AG04450 (cell line): ENCODE results near the gene TH. TPM values are rescaled to one million over a fixed set of nuclear protein-coding genes. Genes with fewer than 3 reads are reported as not detected.

Experiments used
- CTCF ChIA-PET: fragments of 300-600, 350-600 bp; formaldehyde crosslinking; extraction: SDS; loops from one replicate; lab custom pipeline; 2022; ENCODE audit warnings: antibody characterized with exemption, inconsistent platforms; lab: Charles Lee
- POLR2A ChIA-PET: fragments of 350-600 bp; formaldehyde crosslinking; extraction: SDS; loops from one replicate; lab custom pipeline; 2021; ENCODE audit warnings: antibody characterized with exemption, inconsistent platforms; lab: Yijun Ruan, JAX
- DNase-seq: peaks from one replicate; pipeline ENCODE4 v3.0.0-alpha.2; 2011; ENCODE audit warnings: low read depth, low spot score
- H3K27ac ChIP-seq: one replicate; pipeline ENCODE4 v1.5.1; 2012; ENCODE audit warnings: low read depth, low read length, control low read depth
- H3K27me3 ChIP-seq: one replicate; pipeline ENCODE4 v1.6.0; 2012; ENCODE audit warnings: low read length; ENCODE audit not compliant: control insufficient read depth, insufficient read depth
- H3K4me3 ChIP-seq: 2 replicates; pipeline ENCODE4 v1.5.1; 2011; ENCODE audit warnings: mild to moderate bottlenecking, low read depth, low read length, control low read depth
- H3K9me3 ChIP-seq: 2 replicates; pipeline ENCODE4 v1.5.1; 2012; ENCODE audit warnings: low read length; ENCODE audit not compliant: control insufficient read depth, insufficient read depth
- CTCF ChIP-seq: IDR thresholded peaks from 2 replicates; pipeline ENCODE4 v1.5.1; 2011; ENCODE audit warnings: low read depth, low read length, control low read depth, inconsistent platforms
- polyA plus RNA-seq: library from polyadenylated mRNA; depleted of rRNA; stranded (reverse); fragments of >200 nt; gene quantifications from 2 replicates; pipeline ENCODE4 v1.2.3, GENCODE V29; 2011

The TH gene
- polyA plus RNA-seq, 1 experiment, result not detected

GRCh38 chr11:2202071-2202899 is 30.7 kb upstream of the TH start:
- H3K9me3 ChIP-seq, result peaks cover 2% of the 10 kb centered on the region; the same call in 1 of the 2 replicates
- CTCF ChIA-PET, result no interaction called here
- H3K27ac ChIP-seq, result no peak overlapping the region
- no peak for DNase-seq
- no peak for TF ChIP-seq CTCF
- POLR2A ChIA-PET, result no interaction called here
- peaks cover 12% of the 10 kb centered on the region for H3K27me3 ChIP-seq
- no peak overlapping the region for H3K4me3 ChIP-seq

DNA sequence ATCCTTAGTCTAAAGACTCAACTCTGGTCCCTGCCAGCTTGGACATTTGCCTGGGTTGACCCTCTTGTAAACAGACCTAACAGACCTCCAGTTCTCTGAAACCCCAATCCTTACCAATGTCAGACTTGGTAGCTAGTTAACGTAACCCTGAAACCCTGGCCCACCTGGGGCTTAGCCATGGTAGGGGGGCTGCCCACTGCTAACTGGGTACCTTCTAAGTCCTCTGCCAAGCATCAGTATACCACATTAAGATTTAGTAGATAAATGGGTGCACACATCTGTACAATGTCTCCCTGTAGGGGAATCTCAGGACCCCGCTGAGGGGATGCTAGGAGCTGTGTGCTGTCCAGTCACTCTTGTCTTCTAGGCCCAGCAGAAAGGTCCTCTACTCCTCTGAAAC is 29.9 kb upstream of the TH start:
- peaks cover 11% of the 10 kb centered on the region for H3K27me3 ChIP-seq
- POLR2A ChIA-PET, result no interaction called here
- H3K4me3 ChIP-seq, result no peak overlapping the region
- H3K27ac ChIP-seq, result no peak overlapping the region
- H3K9me3 ChIP-seq, result no peaks in the 10 kb centered on the region; the same call in 1 of the 2 replicates
- no peak for TF ChIP-seq CTCF
- CTCF ChIA-PET, result no interaction called here
- DNase-seq, result no peak

DNA sequence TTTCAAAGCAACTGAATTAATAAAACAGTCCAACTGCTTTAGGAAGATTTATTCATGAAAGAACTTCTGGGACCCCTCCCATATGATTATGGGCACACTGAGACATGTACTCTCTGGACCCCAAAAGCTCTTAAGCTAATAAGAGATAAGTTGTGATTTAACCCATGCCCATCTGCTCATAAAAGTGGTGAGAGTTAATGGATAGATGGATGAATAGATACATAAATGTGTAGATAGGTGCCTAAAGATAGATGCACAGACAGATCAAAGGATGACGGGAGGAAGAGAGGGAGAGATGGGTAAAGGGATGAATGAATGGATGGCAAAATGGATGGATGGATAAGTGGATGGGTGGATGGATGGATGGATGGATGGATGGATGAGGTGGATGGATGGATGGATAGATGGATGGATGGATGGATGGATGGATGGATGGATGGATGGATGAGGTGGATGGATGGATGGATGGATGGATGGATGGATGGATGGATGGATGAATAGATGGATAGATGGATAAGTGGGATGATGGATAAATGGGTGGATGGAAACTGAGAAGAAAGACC is 29.4 kb upstream of the TH start:
- ChIA-PET POLR2A (no interaction called here), CTCF (no interaction called here)
- Histone ChIP-seq H3K9me3 (no peaks in the 10 kb centered on the region; the same call in 1 of the 2 replicates), H3K27me3 (peaks cover 8% of the 10 kb centered on the region), H3K4me3 (no peak overlapping the region), H3K27ac (no peak overlapping the region)
- no peak for DNase-seq
- TF ChIP-seq CTCF, result no peak

- no peak for DNase-seq
- TF ChIP-seq CTCF, result no peak
- H3K27ac ChIP-seq, result no peak overlapping the region
- no peak overlapping the region for H3K4me3 ChIP-seq
- H3K9me3 ChIP-seq, result no peaks in the 10 kb centered on the region; the same call in 1 of the 2 replicates
- peaks cover 10% of the 10 kb centered on the region for H3K27me3 ChIP-seq
- POLR2A ChIA-PET, result no interaction called here
- CTCF ChIA-PET, result no interaction called here
Observed at GRCh38 chr11:2200536-2200935, 28.9 kb upstream of the TH start.
